Spleen (tissue), 7 donors: ENCODE measurements around the gene ALK.

Experiments used
- CTCF ChIP-seq, 11 experiments: fragments of 200-600 bp in 7 of 11; fragments of 450-650 bp in 4 of 11; sonication (generic) in 4 of 11; IDR thresholded peaks in 8 of 11; conservative IDR thresholded peaks in 3 of 11; 1 replicate in 7 of 11; 2 replicates in 4 of 11; pipeline versions ENCODE4 v1.4.0 to v1.8.0; 2016 to 2021; ENCODE audit warnings: antibody characterized with exemption in 11 of 11, inconsistent platforms in 4 of 11, mild to moderate bottlenecking in 1 of 11
- POLR2A ChIP-seq, 3 donors: fragments of 450-650 bp; IDR thresholded peaks; one replicate each; pipeline ENCODE4 v1.5.1; 2017; ENCODE audit warnings: antibody characterized with exemption in 3 of 3, mild to moderate bottlenecking in 1 of 3
- POLR2AphosphoS5 ChIP-seq, 3 donors: sonication (generic); formaldehyde crosslinking; IDR thresholded peaks; one replicate each; pipeline ENCODE4 v1.5.1; 2017; ENCODE audit warnings: antibody characterized with exemption in 3 of 3
- donor health status: DM: no; HTN: no; CAD: no; lungs with moderate emphysema.
- donor health status: DM: no; HTN: no; CAD: no.
- donor health status: DM: no; HTN: no; CAD: no.

- no peak for TF ChIP-seq CTCF (IDR thresholded peaks at IDR 0.05 in 8 of 11, conservative IDR thresholded peaks at IDR 0.05 in 3 of 11)
- TF ChIP-seq POLR2AphosphoS5 (IDR thresholded peaks at IDR 0.05), result no peak
- no peak for TF ChIP-seq POLR2A (IDR thresholded peaks at IDR 0.05)
Measured at GRCh38 chr2:29688429-29688828, 233.0 kb downstream of the ALK start.
